HUES48 (cell line): ENCODE results near the gene GAD2.
"Not testable (repeated sequence)": the region's sequence is repeated elsewhere in the genome, so short reads cannot be mapped to it uniquely, and the experiment has no call there.

Experiments used
- H3K27ac ChIP-seq: one replicate; pipeline ENCODE4 v1.7.0; 2013; ENCODE audit warnings: low read depth, low read length, inconsistent platforms
- H3K27me3 ChIP-seq: 2 replicates; pipeline ENCODE4 v1.6.1; 2013; ENCODE audit warnings: mild to moderate bottlenecking, low read length; ENCODE audit not compliant: control insufficient read depth, insufficient read depth
- H3K36me3 ChIP-seq: 2 replicates; pipeline ENCODE4 v1.6.1; 2013; ENCODE audit warnings: low read length; ENCODE audit not compliant: control insufficient read depth, insufficient read depth
- H3K4me1 ChIP-seq: 2 replicates; pipeline ENCODE4 v1.6.1; 2013; ENCODE audit warnings: mild to moderate bottlenecking, low read length; ENCODE audit not compliant: control insufficient read depth, insufficient read depth
- H3K4me3 ChIP-seq: 2 replicates; pipeline ENCODE4 v1.5.1; 2013; ENCODE audit warnings: mild to moderate bottlenecking, low read depth, low read length
- H3K9ac ChIP-seq: 2 replicates; pipeline ENCODE4 v1.6.1; 2013; ENCODE audit warnings: mild to moderate bottlenecking, low read depth, low read length, moderate library complexity
- H3K9me3 ChIP-seq: 2 replicates; pipeline ENCODE4 v1.6.1; 2013; ENCODE audit warnings: low read length; ENCODE audit not compliant: control insufficient read depth, insufficient read depth

Gene GAD2

DNA sequence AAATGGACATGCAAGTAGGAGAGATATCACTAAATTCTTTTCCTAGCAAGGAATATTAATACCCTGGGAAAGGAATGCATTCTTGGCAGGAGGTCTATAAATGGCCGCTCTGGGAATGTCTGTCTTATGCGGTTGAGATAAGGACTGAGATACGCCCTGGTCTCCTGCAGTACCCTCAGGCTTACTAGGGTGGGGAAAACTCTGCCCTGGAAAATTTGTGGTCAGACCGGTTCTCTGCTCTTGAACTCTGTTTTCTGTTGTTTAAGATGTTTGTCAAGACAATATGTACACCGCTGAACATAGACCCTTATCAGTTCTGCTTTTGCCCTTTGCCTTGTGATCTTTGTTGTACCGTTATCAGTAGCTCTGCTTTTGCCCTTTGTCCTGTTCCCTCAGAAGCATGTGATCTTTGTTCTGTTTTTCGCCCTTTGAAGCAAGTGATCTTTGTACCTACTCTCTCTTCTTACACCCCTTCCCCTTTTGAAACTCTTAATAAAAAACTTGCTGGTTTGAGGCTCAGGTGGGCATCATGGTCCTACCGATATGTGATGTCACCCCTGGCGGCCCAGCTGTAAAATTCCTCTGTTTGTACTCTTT, 132.3 kb downstream of the GAD2 start:
- not testable (repeated sequence) for H3K4me3 ChIP-seq, H3K27me3 ChIP-seq, H3K9me3 ChIP-seq, H3K27ac ChIP-seq, H3K9ac ChIP-seq, H3K36me3 ChIP-seq
- H3K4me1 ChIP-seq = peaks cover 11% of the 10 kb centered on the region
